ENCODE data around the gene COLQ. TPM values are rescaled to one million over a fixed set of nuclear protein-coding genes. Genes with fewer than 3 reads are reported as not detected.
"Not testable (repeated sequence)": the region's sequence is repeated elsewhere in the genome, so short reads cannot be mapped to it uniquely, and the experiment has no call there.

Gene COLQ
- total RNA-seq, 1 donor from 2014 or later, result 9.9 TPM

DNA sequence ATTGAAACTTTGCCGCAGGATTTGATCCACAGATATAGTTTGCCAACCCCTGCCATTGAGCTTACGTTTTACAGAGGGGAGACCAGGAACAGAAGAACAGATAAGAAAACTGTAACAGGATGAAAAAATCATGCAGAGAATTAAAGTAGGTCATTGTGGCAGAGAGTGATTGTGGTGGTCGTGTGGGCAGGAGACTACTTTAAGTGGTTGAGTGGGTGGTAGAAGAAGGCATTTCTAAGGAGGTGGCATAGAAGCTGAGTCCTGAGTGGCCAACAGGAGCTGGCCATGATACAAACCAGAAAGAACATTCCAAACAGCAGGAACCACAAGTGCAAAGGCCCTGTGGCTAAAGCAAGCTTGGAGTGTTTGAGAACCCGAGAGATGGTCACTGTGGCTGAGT, 34.5 kb downstream of the COLQ start:
- Mint-ChIP-seq H3K9me3 (ENCODE audit: low read depth) (peaks cover 14% of the 10 kb centered on the region), H3K36me3 (ENCODE audit: insufficient read depth) (peaks cover 18% of the 10 kb centered on the region), H3K4me3 (ENCODE audit: low read depth) (no peak overlapping the region), H3K4me1 (ENCODE audit: low read depth) (peaks cover 10% of the 10 kb centered on the region), H3K27ac (no peak overlapping the region), H3K27me3 (no peaks in the 10 kb centered on the region)
- DNase-seq (ENCODE audit: low spot score, unreplicated experiment), result no peak
- TF ChIP-seq, protein P1, sequence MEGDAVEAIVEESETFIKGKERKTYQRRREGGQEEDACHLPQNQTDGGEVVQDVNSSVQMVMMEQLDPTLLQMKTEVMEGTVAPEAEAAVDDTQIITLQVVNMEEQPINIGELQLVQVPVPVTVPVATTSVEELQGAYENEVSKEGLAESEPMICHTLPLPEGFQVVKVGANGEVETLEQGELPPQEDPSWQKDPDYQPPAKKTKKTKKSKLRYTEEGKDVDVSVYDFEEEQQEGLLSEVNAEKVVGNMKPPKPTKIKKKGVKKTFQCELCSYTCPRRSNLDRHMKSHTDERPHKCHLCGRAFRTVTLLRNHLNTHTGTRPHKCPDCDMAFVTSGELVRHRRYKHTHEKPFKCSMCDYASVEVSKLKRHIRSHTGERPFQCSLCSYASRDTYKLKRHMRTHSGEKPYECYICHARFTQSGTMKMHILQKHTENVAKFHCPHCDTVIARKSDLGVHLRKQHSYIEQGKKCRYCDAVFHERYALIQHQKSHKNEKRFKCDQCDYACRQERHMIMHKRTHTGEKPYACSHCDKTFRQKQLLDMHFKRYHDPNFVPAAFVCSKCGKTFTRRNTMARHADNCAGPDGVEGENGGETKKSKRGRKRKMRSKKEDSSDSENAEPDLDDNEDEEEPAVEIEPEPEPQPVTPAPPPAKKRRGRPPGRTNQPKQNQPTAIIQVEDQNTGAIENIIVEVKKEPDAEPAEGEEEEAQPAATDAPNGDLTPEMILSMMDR (IDR thresholded peaks at IDR 0.05; ENCODE audit: unreplicated experiment), result no peak

DNA sequence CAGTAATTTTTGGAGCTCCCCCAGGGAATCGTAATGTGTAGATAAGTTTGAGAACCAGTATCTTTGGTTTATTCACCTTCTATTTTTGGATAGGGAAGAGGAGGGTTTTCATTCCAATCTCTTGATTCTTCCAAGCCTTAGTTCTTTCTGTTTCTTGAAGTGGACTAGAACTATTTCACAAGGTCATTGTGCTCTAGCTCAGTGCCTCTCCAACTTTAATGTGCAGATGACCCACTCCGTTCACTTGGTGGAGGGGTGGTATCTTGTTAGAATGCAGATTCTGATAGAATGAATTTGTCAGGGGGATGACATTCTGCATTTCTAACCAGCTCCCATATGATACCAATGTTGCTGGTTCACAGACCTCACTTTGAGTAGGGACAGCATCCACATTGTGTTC, 35.5 kb downstream of the COLQ start:
- TF ChIP-seq, protein P1 (IDR thresholded peaks at IDR 0.05; ENCODE audit: unreplicated experiment), result no peak
- H3K36me3 Mint-ChIP-seq (ENCODE audit: insufficient read depth), result peaks cover 18% of the 10 kb centered on the region
- no peak overlapping the region for H3K27ac Mint-ChIP-seq
- H3K9me3 Mint-ChIP-seq (ENCODE audit: low read depth), result peaks cover 21% of the 10 kb centered on the region
- H3K4me1 Mint-ChIP-seq (ENCODE audit: low read depth), result peaks cover 10% of the 10 kb centered on the region
- DNase-seq (ENCODE audit: low spot score, unreplicated experiment), result no peak
- H3K27me3 Mint-ChIP-seq, result no peaks in the 10 kb centered on the region
- H3K4me3 Mint-ChIP-seq (ENCODE audit: low read depth), result no peak overlapping the region

- not testable (repeated sequence) for H3K27ac Mint-ChIP-seq; H3K4me3 Mint-ChIP-seq (ENCODE audit: low read depth); H3K4me1 Mint-ChIP-seq (ENCODE audit: low read depth); H3K27me3 Mint-ChIP-seq; DNase-seq (ENCODE audit: low spot score, unreplicated experiment)
- Mint-ChIP-seq H3K9me3 (ENCODE audit: low read depth) (peaks cover 21% of the 10 kb centered on the region), H3K36me3 (ENCODE audit: insufficient read depth) (peaks cover 18% of the 10 kb centered on the region)
These were observed 37.0 kb downstream of the COLQ start for GRCh38 chr3:15484551-15484950.

DNA sequence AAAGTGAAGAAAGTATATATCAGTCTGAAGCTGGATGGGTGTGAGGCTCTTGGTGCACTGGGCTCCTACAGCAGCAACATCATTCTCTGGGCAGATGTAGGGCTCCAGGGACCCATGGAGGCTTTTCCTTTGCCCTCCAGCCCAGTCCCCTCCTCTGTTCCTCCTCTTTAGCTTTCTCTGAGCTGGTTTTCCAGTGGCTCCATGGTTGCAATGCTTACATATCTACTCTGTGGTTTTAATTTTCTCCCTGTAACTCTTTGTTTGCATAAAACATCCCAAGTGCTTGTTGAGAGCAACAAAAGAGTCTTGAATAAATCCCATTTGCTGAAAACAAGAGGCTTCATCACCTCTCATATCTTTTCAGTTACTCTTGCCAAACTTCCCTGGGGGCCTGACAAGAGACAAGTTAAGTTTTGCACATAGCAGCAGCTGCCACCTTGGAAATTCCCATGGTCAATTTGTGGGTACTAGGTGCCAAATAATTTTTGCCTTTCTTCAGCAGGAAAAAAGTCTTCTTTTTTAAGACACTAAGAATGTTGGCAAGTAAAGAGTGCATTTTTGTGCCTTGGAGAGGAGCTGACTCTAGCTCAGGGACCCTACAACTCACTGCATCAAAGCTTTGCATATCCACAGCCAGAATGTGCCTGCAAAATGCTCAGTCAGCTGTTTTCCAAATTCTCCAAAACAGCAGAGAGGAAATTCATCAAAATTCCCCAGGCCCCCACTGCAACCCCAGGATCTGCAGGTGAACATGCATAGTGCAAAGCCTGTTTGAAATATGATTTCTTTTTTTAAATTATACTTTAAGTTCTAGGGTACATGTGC, 41.9 kb downstream of the COLQ start:
- no peak for DNase-seq (ENCODE audit: low spot score, unreplicated experiment)
- TF ChIP-seq, protein P1 (IDR thresholded peaks at IDR 0.05; ENCODE audit: unreplicated experiment), result no peak
- H3K27me3 Mint-ChIP-seq, result no peaks in the 10 kb centered on the region
- H3K27ac Mint-ChIP-seq, result no peak overlapping the region
- no peak overlapping the region for H3K4me3 Mint-ChIP-seq (ENCODE audit: low read depth)
- peaks cover 21% of the 10 kb centered on the region for H3K9me3 Mint-ChIP-seq (ENCODE audit: low read depth)
- H3K36me3 Mint-ChIP-seq (ENCODE audit: insufficient read depth), result peaks cover 4% of the 10 kb centered on the region
- peaks cover 13% of the 10 kb centered on the region for H3K4me1 Mint-ChIP-seq (ENCODE audit: low read depth)

- Mint-ChIP-seq H3K4me1 (ENCODE audit: low read depth) (peaks cover 13% of the 10 kb centered on the region), H3K27ac (peak overlapping the region; percentile 57), H3K9me3 (ENCODE audit: low read depth) (peaks cover 18% of the 10 kb centered on the region), H3K36me3 (ENCODE audit: insufficient read depth) (peaks cover 3% of the 10 kb centered on the region), H3K27me3 (no peaks in the 10 kb centered on the region), H3K4me3 (ENCODE audit: low read depth) (no peak overlapping the region)
- DNase-seq (ENCODE audit: low spot score, unreplicated experiment), result no peak
- TF ChIP-seq, protein P1 (IDR thresholded peaks at IDR 0.05; ENCODE audit: unreplicated experiment), result no peak
These were observed 42.9 kb downstream of the COLQ start for GRCh38 chr3:15478640-15478979.

Measured in progenitor cell of endocrine pancreas (in vitro differentiated cells).